SKM-1 treated with dmso at 0.1 percent for 144 hours (cell line): ENCODE measurements around the gene CRYGD.
A peak's percentile ranks its signal among the peaks of the same experiment; 100 is the strongest.
"Not testable (repeated sequence)": the region's sequence is repeated elsewhere in the genome, so short reads cannot be mapped to it uniquely, and the experiment has no call there.

Experiments
- DNase-seq: peaks from one replicate; lab custom pipeline; 2025; ENCODE audit not compliant: unreplicated experiment; lab: John Stamatoyannopoulos, UW

CRYGD gene

GRCh38 chr2:208130712-208131110, 6.4 kb upstream of the CRYGD start:
- DNase-seq: no peak

DNA sequence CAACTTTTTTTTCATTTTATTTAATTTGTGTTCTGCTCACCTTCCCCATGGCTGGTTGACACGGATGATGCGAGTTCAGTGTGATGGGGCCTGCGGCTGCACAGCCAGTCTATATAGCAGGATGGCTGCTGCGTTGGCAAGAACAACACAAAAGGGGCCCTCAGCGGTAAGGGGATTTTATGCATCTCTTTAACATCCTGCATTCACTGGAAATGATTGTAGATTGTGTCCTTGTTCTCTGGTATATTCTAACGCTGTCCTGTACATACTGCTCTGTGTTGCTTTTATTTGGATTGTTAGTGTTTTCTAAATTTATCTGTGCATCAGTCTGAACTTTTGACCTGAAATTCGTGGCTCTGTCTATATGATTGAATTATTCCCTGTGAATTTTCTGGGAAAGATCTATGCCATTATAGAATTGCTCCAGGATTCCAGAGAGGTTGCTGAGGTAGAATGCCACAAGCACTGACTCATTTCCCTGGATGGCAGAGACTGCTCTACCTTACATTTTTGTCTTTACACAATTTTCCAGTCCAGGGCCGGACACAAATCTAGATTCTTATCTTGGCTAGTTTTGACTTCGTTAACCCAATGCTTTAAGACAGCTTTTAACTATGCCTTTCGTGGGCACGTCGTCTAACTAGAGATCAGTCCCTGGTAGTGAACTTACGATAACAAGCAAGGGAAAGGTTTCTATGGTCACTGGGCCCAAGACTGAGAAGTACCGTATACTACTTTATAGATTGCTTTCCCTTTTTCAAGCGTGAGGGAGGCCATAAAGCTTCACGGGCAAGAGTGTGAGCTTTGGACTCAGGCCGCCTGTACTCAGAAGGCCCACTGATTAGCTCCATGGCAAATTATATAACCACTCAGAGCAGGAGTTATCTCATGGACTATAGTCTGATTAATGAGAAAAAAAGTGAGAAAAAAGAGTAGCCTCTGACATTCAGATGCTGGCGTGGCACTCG, 5.7 kb upstream of the CRYGD start, which contains the start of gene CRYGC:
TSS of gene CRYGC (minus strand) at position 85 of the 968 bp plus-strand sequence. CDS start at position 49, 36 bp downstream.
- no peak for DNase-seq

GRCh38 chr2:208128136-208128535, 3.8 kb upstream of the CRYGD start:
- DNase-seq: no peak

GRCh38 chr2:208127090-208127489, 2.8 kb upstream of the CRYGD start:
- no peak for DNase-seq

- no peak for DNase-seq
These were observed 927 bp upstream of the CRYGD start for GRCh38 chr2:208125251-208125650.

DNA sequence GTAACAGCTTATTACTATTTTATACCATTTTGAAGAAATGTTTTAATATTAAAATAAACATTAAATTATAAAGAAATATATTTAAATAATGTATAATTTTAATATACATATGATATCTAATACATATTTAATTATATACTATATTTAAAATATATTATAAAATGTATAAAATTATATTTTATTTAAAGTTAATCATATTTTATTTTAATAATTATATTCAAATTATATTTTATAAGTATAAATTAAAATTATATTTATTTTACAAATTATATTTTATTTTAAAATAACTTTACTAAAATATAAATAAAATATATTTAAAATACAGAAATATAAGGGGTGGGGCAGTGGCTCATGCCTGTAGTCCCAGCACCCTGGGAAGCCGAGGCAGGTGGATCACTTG, 2.1 kb downstream of the CRYGD start:
- no peak for DNase-seq

DNA sequence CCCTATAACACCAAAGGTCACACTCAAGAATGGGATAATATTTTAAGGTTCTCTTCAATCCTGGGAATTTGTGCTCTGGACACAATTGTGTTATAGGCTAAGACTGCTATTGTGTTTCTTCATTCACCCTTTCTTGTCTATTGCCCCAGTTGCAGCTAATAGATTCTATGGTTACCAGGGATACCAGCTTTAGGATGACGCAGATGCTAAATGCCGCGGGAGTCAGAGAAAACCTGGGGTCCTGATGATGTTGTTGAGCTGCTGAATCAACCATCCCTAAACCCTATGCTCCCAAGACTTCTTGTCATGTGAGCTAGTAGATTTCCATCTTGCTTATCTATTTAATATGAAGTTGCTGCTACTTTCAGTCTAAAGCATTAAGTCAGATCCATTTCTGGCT, 5.4 kb downstream of the CRYGD start:
- no peak for DNase-seq

- not testable (repeated sequence) for DNase-seq
These were observed 6.9 kb downstream of the CRYGD start for GRCh38 chr2:208117390-208117789.

- no peak for DNase-seq
These were observed 11.4 kb downstream of the CRYGD start for GRCh38 chr2:208112969-208113368.

GRCh38 chr2:208112273-208112745, 12.0 kb downstream of the CRYGD start:
- not testable (repeated sequence) for DNase-seq

DNA sequence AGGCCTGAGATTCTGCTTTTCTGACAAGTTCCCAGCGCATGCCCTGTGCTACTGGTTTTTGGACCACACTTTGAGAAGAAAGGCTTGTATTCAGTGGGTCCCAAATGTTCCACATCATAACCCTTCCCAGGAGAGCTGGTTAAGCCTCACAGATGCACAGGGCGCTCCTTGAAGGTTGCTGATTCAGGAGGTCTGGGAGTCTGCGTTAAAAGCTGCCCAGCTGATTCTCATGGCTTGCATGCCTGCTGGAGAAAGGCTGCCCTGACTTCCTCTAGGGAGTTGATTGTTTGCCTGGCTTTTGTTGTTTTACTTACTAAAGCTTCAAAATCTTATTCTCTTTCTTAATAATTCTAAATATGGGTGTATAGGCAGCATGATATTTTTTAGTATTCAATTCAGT, 20.7 kb downstream of the CRYGD start:
- no peak for DNase-seq

DNA sequence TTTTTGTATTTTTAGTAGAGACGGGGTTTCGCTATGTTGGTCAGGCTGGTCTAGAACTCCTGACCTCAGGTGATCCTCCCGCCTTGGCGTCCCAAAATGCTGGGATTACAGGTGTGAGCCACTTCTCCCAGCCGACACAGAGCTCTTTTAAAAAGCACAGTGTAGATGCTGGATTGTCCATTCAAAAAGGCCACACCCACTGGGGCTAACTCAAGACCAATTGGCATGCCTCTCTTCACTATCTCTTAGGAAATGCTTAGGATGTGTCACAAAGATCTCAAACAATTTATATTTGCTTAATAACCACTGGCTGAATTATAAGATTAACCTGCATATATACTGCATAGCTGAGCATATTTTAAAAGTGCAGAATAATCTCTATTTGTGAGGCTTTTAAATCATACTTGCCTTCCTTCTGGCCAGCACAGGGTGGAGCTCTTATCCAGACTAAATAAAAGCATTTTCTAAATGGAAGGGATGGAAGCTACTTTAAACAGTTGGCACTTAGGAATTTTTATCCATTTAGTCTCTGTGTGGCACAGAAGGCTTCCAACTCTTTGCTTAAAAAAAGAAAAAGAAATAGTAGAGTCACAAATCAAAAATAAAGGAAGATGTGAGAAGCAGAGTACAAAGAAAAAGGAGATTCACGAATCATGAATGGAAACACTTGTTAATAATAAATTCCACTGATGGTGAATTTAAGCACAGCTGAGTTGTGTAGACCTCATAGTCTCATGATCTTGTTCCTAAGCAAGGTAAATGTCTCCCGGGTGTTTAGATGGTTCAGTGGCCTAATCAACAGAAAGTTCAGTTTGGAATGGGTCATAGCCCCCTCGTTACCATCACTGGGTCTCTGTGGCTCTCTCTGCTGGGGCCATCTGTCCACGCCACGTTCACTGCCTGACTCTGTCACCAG, 22.4 kb downstream of the CRYGD start:
- DNase-seq: peak; percentile 10

DNA sequence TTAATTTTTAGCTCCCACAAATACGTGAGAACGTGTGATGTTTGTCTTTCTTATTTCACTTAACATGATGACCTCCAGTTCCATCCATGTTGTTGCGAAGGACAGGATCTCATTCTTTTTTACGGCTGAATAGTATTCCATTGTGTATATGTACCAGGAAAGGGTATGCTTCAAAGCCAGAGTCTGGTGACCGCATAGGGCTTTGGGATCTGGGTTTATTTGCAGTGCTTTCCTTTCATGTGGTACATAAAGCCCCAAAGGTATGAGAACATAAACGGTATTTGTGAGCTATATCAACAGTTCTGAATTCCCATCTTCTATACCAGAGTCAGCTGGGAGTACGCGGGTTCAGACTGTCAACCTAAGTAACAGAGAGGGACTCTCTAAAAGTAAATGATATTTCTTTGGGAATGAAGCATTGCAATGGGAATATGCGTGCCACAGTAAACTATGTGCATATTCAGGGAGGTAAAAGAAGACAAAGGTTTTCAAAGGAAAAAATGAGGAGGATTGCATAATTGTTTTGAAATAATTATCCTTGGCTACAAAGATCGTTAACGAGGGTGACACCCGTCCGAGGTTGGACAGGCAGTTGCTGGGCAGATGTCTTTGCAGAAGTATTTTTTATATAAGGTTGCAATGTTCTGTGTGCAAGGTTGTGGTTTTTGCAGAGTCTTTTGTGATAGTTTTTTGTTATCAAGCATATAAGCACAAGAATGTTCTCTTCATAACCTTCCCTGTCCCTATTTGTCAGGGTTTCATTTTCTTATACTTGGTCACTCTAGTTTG, 24.4 kb downstream of the CRYGD start:
- DNase-seq: no peak

DNA sequence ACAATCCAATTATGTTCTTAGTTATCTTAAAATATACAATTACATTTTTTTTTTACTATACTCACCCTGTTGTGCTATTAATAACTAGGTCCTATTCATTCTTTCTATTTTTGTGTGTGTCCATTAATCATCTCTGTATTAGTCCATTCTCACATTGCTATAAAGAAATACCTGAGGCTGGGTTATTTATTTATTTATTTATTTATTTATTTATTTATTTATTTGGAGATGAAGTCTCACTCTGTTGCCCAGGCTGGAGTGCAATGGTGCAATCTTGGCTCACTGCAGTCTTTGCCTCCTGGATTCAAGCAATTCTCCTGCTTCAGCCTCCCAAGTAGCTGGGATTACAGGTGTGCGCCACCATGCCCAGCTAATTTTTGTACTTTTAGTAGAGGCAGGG, 25.6 kb downstream of the CRYGD start:
- DNase-seq: not testable (repeated sequence)

- no peak for DNase-seq
These were observed 26.1 kb downstream of the CRYGD start for GRCh38 chr2:208098267-208098666.

DNA sequence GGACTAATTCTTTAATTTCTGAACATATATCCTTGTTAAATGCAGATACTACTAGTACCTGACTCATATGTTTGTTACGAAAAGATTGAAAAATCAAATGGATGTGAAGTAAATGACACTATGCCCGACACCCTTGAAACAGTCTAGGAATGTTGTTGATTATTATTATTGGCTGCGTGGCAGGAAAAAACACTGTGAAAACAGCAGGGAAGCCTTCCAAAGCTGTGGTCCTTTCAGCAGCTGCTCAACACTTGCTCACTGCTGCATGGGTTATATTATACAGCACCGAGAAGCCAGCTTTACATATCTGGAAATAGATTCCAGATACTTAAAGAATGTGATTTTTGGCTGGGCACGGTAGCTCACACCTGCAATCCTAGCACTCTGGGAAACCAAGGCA, 26.5 kb downstream of the CRYGD start:
- no peak for DNase-seq

GRCh38 chr2:208097313-208097712, 27.0 kb downstream of the CRYGD start:
- no peak for DNase-seq

DNA sequence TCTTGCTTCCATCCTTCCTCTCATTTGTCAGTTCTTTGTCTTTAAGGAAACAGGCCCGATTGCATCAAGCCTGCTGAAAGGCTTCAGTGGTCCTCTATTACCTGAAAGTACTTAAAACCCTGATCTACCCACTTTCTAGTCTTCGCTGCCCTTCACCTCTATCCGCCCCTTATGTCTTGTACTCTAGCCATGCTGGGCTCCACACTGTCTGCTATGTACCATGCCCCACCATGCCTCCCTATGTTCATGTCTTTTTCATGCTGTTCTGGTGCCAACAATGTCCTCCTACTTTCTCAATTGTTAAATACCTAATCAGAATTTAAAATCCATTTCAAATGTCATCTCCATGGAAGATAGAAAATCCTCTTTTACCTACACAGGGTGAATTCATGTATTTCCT, 28.2 kb downstream of the CRYGD start:
- no peak for DNase-seq

- no peak for DNase-seq
These were observed 31.2 kb downstream of the CRYGD start for GRCh38 chr2:208093128-208093527.

DNA sequence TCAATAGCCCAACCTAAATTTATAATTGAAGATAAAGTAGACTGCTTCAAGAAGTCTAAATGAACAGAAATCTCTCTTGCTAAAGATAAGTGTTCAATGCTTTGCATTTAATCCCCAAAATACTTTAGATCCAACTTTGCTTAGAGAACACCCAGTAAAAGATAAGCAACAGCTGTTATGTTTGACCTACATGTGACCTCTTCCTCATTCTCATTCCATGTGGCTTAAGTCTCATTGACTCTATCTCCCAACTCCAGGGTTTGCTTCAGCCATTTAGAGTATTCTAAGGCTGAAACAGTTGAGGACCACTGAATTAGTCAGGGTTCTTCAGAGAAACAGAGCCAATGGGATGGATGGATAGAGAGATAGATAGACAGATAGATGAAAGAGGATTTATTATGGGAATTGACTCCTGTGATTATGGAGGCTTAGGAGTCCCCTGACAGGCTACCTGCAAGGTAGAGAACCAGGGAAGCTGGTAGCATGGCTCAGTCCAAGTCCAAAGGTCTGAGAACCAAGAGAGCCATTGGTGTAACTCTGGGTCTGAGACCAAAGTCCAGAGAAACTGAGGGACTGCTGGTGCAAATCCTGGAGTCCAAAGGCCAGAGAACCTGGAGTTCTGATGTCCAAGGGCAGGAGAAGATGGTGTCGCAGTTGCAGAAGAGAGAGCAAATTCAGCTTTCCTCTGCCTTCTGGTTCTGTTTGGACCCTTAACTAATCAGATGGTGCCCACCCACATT, 32.1 kb downstream of the CRYGD start:
- no peak for DNase-seq
